ENCODE results near the gene ATF7IP. TPM values are rescaled to one million over a fixed set of nuclear protein-coding genes. Genes with fewer than 3 reads are reported as not detected.

Gene ATF7IP
- total RNA-seq, 1 donor from 2014 or later = 76.9 TPM

GRCh38 chr12:14367040-14367661 lies 1.7 kb downstream of the ATF7IP start:
- no peak for TF ChIP-seq CTCF (IDR thresholded peaks at IDR 0.05)
- peak overlapping the region; percentile 69 for H3K4me3 ChIP-seq
- ATAC-seq (peak in 1 of 2 donors; percentile 25), DNase-seq (no peak)
- no peaks in the 10 kb centered on the region for H3K36me3 ChIP-seq
- peak overlapping the region; percentile 98 for H3K27ac ChIP-seq
- H3K9me3 ChIP-seq = no peaks in the 10 kb centered on the region
- H3K4me1 ChIP-seq = peaks cover 15% of the 10 kb centered on the region
- intact Hi-C loops (cut with DNase I) = loop anchor here (10.0 kb wide), 1 partner anchor 102 kb away; no protein-coding TSS in a partner anchor
- no peaks in the 10 kb centered on the region for H3K27me3 ChIP-seq (ENCODE audit: low read depth)

DNA sequence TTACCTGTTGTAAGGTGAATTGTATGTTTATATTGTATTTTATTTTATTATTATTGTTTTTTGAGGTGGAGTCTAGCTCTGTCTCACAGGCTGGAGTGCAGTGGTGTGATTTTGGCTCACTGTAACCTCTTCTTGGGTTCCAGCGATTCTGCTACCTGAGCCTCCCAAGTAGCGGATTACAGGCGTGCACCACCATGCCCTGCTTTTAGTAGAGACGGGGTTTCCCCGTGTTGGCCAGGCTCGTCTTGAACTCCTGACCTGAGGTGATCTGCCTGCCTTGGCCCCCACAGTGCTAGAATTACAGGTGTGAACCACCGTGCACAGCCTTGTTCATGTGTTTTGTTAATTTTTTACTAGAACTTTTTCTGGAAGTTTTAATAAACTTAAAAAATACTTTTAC lies 3.8 kb downstream of the ATF7IP start:
- no peak for TF ChIP-seq CTCF (IDR thresholded peaks at IDR 0.05)
- no peak overlapping the region for H3K27ac ChIP-seq
- H3K27me3 ChIP-seq (ENCODE audit: low read depth) = no peaks in the 10 kb centered on the region
- DNase-seq (no peak), ATAC-seq (no peak)
- H3K4me3 ChIP-seq = no peak overlapping the region
- intact Hi-C loops (cut with DNase I) = loop anchor here (10.0 kb wide), 1 partner anchor 105 kb away; no protein-coding TSS in a partner anchor
- H3K4me1 ChIP-seq = peaks cover 28% of the 10 kb centered on the region
- no peaks in the 10 kb centered on the region for H3K9me3 ChIP-seq
- no peaks in the 10 kb centered on the region for H3K36me3 ChIP-seq

DNA sequence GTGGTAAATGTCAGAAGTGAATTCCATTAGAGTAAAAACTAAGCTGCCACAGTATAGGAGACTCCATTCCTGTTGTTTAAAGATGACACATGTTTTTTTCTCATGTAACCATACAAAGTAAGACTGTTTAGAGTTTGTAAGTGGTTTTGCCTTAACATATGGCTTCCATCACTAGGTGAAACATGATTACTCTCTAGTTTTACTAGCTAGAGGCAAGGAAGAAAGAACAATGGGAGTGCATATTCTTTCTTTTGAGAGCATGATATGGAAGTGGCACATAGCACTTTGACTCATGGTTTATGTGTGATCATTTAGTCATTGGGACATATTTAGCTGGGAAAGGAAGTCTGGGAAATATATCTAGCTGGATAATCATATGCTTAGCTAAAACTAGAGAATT lies 7.7 kb downstream of the ATF7IP start:
- TF ChIP-seq CTCF (IDR thresholded peaks at IDR 0.05) = no peak
- Histone ChIP-seq H3K27me3 (ENCODE audit: low read depth) (no peaks in the 10 kb centered on the region), H3K27ac (no peak overlapping the region), H3K36me3 (no peaks in the 10 kb centered on the region), H3K4me1 (peaks cover 21% of the 10 kb centered on the region), H3K4me3 (no peak overlapping the region), H3K9me3 (no peaks in the 10 kb centered on the region)
- ATAC-seq (no peak), DNase-seq (no peak)
- intact Hi-C loops (cut with DNase I) = no loop called here

DNA sequence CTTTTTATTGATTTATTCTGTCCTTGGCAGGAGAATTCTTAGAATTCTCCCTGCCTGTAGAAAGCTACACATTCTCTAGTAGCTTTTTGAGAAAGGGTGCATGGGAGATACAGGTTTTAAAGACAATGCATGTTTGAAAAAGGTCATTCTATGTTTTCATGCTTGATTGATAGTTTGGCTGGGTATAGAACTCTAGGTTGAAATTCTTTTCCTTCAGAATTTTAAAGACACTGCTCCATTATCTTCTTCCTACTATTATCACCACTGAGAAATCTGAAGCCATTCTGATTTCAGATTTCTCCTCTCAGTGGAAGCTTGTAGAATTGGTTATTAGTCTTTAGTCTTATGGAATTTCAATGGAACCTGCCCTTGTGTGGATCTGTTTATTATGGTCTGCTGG lies 14.0 kb downstream of the ATF7IP start:
- DNase-seq (no peak), ATAC-seq (no peak)
- H3K27me3 ChIP-seq (ENCODE audit: low read depth) = no peaks in the 10 kb centered on the region
- no peak overlapping the region for H3K4me3 ChIP-seq
- peaks cover 13% of the 10 kb centered on the region for H3K4me1 ChIP-seq
- H3K27ac ChIP-seq = no peak overlapping the region
- no peak for TF ChIP-seq CTCF (IDR thresholded peaks at IDR 0.05)
- no peaks in the 10 kb centered on the region for H3K36me3 ChIP-seq
- intact Hi-C loops (cut with DNase I) = no loop called here
- peaks cover 19% of the 10 kb centered on the region for H3K9me3 ChIP-seq

- no peaks in the 10 kb centered on the region for H3K27me3 ChIP-seq (ENCODE audit: low read depth)
- no peak for DNase-seq
- peaks cover 10% of the 10 kb centered on the region for H3K9me3 ChIP-seq
- intact Hi-C loops (cut with DNase I) = no loop called here
- peak overlapping the region; percentile 25 for H3K4me3 ChIP-seq
- peaks cover 25% of the 10 kb centered on the region for H3K4me1 ChIP-seq
- H3K36me3 ChIP-seq = peaks cover 4% of the 10 kb centered on the region
- H3K27ac ChIP-seq = peak overlapping the region; percentile 31
- ATAC-seq = peak; percentile 90
- TF ChIP-seq CTCF (IDR thresholded peaks at IDR 0.05) = no peak
Measured at GRCh38 chr12:14384783-14385638, 19.5 kb downstream of the ATF7IP start.
